HCT116 (cell line): ENCODE data around the gene TENM3.

Experiments
- ATF3 ChIP-seq: IDR thresholded peaks from 2 replicates; pipeline ENCODE4 v1.6.1; 2012
- ELF1 ChIP-seq: IDR thresholded peaks from 2 replicates; pipeline ENCODE4 v1.6.1; 2012; ENCODE audit warnings: low read depth, borderline replicate concordance
- EZH2 ChIP-seq: fragments of 200-600 bp; sonication (generic); IDR thresholded peaks from 2 replicates; pipeline ENCODE4 v1.6.1; 2017; ENCODE audit warnings: antibody characterized with exemption, mixed run types
- POLR2A ChIP-seq: IDR thresholded peaks from 2 replicates; pipeline ENCODE4 v1.7.0; 2011; ENCODE audit warnings: borderline replicate concordance; ENCODE audit not compliant: insufficient read depth, insufficient read length; ENCODE audit errors: extremely low read depth
- POLR2AphosphoS5 ChIP-seq: IDR thresholded peaks from 2 replicates; pipeline ENCODE4 v1.6.1; 2011; ENCODE audit warnings: mild to moderate bottlenecking, low read depth, low read length, moderate library complexity
- RAD21 ChIP-seq: IDR thresholded peaks from 2 replicates; pipeline ENCODE4 v1.6.1; 2012; ENCODE audit warnings: low read depth, mild to moderate bottlenecking
- ZFX ChIP-seq: fragments of 450-650 bp; IDR thresholded peaks from 2 replicates; pipeline ENCODE4 v1.6.1; 2017
- TF ChIP-seq, protein P1 (sequence below), 3 experiments: fragments of 200-600 bp in 1 of 3; sonication (generic) in 1 of 3; IDR thresholded peaks in 2 of 3; conservative IDR thresholded peaks in 1 of 3; 2 replicates each; pipeline ENCODE4 v1.5.1; 2012 to 2017; ENCODE audit warnings: low read depth in 2 of 3, low read length in 2 of 3, antibody characterized with exemption in 1 of 3, borderline replicate concordance in 1 of 3, control low read depth in 1 of 3, mild to moderate bottlenecking in 1 of 3, mixed read lengths in 1 of 3, mixed run types in 1 of 3, moderate library complexity in 1 of 3; ENCODE audit not compliant: insufficient read depth in 1 of 3
- TF ChIP-seq, protein P2 (sequence below): IDR thresholded peaks from 2 replicates; pipeline ENCODE4 v1.6.1; 2012

GRCh38 chr4:182671231-182671630 lies 428.0 kb downstream of the TENM3 start:
- TF ChIP-seq EZH2: no peak
- TF ChIP-seq, protein P1, sequence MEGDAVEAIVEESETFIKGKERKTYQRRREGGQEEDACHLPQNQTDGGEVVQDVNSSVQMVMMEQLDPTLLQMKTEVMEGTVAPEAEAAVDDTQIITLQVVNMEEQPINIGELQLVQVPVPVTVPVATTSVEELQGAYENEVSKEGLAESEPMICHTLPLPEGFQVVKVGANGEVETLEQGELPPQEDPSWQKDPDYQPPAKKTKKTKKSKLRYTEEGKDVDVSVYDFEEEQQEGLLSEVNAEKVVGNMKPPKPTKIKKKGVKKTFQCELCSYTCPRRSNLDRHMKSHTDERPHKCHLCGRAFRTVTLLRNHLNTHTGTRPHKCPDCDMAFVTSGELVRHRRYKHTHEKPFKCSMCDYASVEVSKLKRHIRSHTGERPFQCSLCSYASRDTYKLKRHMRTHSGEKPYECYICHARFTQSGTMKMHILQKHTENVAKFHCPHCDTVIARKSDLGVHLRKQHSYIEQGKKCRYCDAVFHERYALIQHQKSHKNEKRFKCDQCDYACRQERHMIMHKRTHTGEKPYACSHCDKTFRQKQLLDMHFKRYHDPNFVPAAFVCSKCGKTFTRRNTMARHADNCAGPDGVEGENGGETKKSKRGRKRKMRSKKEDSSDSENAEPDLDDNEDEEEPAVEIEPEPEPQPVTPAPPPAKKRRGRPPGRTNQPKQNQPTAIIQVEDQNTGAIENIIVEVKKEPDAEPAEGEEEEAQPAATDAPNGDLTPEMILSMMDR (IDR thresholded peaks at IDR 0.05 in 2 of 3, conservative IDR thresholded peaks at IDR 0.05 in 1 of 3; ENCODE audit: borderline replicate concordance in 1 of 3, insufficient read depth in 1 of 3, low read depth in 2 of 3, low read length in 2 of 3): no peak
- no peak for TF ChIP-seq POLR2A
- no peak for TF ChIP-seq ELF1
- TF ChIP-seq POLR2AphosphoS5: no peak
- no peak for TF ChIP-seq ATF3
- no peak for TF ChIP-seq RAD21
- TF ChIP-seq, protein P2, sequence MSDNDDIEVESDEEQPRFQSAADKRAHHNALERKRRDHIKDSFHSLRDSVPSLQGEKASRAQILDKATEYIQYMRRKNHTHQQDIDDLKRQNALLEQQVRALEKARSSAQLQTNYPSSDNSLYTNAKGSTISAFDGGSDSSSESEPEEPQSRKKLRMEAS: no peak
- TF ChIP-seq ZFX: no peak
